ENCODE results near the gene GSK3A. TPM values are rescaled to one million over a fixed set of nuclear protein-coding genes. Genes with fewer than 3 reads are reported as not detected.

Gene GSK3A
- total RNA-seq, 1 donor: 18.3 TPM

DNA sequence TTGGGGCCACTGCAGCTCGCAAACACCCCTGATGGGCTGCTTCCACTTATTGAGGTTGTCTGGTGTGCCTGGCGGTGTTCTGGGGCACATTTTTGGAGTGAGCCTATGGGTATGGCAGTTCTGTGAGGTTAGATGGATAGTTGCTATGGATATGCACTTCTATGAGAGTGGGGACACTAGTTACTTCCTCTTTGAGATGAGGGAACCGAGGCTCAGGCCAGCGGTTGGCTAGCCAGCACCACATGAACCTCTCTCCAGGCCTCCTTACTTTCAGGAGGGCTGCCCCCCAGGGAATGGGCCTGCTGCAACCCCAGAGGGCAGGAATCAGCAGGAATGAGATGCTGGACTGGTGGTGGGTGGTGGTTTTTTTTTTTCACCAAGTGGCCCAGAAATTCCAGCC is 46.0 kb upstream of the GSK3A start:
- no peak for DNase-seq (ENCODE audit: low read depth)
- H3K4me3 ChIP-seq (ENCODE audit: low read depth, low read length): no peak overlapping the region
- TF ChIP-seq, protein P1, sequence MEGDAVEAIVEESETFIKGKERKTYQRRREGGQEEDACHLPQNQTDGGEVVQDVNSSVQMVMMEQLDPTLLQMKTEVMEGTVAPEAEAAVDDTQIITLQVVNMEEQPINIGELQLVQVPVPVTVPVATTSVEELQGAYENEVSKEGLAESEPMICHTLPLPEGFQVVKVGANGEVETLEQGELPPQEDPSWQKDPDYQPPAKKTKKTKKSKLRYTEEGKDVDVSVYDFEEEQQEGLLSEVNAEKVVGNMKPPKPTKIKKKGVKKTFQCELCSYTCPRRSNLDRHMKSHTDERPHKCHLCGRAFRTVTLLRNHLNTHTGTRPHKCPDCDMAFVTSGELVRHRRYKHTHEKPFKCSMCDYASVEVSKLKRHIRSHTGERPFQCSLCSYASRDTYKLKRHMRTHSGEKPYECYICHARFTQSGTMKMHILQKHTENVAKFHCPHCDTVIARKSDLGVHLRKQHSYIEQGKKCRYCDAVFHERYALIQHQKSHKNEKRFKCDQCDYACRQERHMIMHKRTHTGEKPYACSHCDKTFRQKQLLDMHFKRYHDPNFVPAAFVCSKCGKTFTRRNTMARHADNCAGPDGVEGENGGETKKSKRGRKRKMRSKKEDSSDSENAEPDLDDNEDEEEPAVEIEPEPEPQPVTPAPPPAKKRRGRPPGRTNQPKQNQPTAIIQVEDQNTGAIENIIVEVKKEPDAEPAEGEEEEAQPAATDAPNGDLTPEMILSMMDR (IDR thresholded peaks at IDR 0.05; ENCODE audit: insufficient read depth, low read length): no peak

DNA sequence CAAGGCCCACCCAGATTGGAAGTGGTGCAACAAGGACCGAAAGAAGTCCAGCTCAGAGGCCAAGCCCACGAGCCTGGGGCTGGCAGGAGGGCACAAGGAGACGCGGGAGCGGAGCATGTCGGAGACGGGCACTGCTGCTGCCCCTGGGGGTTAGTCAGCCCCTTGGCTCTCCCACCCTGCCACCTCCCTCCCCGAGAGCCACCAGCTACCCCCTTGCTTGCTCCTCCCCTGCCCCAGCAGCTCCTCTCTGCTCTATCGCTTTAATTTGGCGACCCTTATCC is 45.4 kb upstream of the GSK3A start:
- H3K4me3 ChIP-seq (ENCODE audit: low read depth, low read length): no peak overlapping the region
- no peak for DNase-seq (ENCODE audit: low read depth)
- TF ChIP-seq, protein P1 (IDR thresholded peaks at IDR 0.05; ENCODE audit: insufficient read depth, low read length): no peak

GRCh38 chr19:42287017-42287826 is 44.8 kb upstream of the GSK3A start:
- no peak for DNase-seq (ENCODE audit: low read depth)
- no peak overlapping the region for H3K4me3 ChIP-seq (ENCODE audit: low read depth, low read length)
- TF ChIP-seq, protein P1 (IDR thresholded peaks at IDR 0.05; ENCODE audit: insufficient read depth, low read length): no peak

GRCh38 chr19:42286349-42287016 is 44.1 kb upstream of the GSK3A start:
- peak; percentile 63 for DNase-seq (ENCODE audit: low read depth)
- H3K4me3 ChIP-seq (ENCODE audit: low read depth, low read length): peak overlapping the region; percentile 84
- TF ChIP-seq, protein P1 (IDR thresholded peaks at IDR 0.05; ENCODE audit: insufficient read depth, low read length): no peak

DNA sequence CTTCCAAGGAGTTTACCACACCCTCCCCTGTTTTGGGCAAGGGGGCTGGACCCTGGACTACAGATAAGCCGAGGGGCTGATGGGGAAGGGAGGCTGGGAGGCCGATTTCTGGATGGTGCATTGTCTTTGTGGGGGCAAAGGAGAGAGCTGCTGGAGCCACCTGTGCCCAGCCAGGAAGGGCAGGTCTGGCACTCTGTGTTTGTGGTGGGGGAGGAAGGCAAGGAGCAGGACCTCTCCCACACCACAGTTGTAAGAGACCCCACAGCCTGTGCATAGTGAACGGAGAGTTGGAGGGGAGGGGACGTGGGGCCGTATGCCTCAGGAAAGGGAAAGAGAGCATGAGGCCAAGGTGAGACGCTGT is 43.6 kb upstream of the GSK3A start:
- no peak for DNase-seq (ENCODE audit: low read depth)
- H3K4me3 ChIP-seq (ENCODE audit: low read depth, low read length): peak overlapping the region; percentile 84

DNA sequence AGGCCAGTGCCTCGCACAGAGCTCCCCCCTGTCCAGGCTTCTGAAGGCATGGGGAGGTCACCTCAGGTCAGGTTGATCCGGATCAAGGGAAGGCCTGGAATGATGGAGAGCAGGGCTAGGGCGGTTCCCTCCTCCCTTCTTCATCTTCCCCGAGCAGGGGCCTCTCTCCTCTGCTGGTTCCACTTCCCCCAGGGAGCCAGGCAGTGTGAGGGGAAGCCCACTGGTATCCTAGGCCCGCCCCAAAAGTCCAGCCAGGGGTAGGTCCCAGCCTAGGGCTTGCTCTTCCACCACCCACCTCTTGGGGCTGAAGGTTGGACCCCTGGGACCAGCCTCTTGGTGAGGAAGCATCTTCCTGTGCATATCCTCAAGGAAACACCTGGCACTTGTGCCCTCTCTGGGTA is 43.1 kb upstream of the GSK3A start:
- DNase-seq (ENCODE audit: low read depth): no peak
- TF ChIP-seq, protein P1 (IDR thresholded peaks at IDR 0.05; ENCODE audit: insufficient read depth, low read length): no peak
- H3K4me3 ChIP-seq (ENCODE audit: low read depth, low read length): peak overlapping the region; percentile 84

More for the DNA sequence above, 43.6 kb upstream of the GSK3A start:
- TF ChIP-seq, protein P1 (IDR thresholded peaks at IDR 0.05; ENCODE audit: insufficient read depth, low read length): no peak
